Kasumi-1 (cell line): ENCODE data around the gene SLC41A1.
"Not testable (repeated sequence)": the region's sequence is repeated elsewhere in the genome, so short reads cannot be mapped to it uniquely, and the experiment has no call there.

Experiments
- DNase-seq, 2 experiments: peaks; one replicate each; lab custom pipeline; 2025; lab: John Stamatoyannopoulos, UW

SLC41A1 gene

GRCh38 chr1:205812878-205813754, at the start of gene SLC41A1:
Gene SLC41A1 (minus strand): TSS chr1:205813198. CDS start chr1:205810441, 2,757 bp downstream.
- DNase-seq = peak; percentile 89 to 91

DNA sequence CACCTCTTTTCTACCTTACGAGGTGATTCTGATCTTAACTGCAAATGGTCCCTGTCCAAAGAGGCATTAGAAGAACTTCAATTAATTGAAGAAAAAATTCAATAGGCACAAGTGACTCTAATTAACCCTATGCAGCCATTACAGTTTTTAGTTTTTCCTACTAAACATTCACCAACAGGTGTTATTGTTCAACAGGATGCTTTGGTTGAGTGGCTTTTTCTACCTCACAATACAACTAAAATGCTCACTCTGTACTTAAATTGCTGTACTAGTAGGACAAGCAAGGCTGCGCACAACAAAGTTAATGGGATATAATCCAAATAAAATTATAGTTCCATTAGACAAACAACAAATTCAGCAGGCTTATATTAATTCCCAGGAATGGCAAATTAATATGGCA, 48.5 kb upstream of the SLC41A1 start:
- DNase-seq = no peak

DNA sequence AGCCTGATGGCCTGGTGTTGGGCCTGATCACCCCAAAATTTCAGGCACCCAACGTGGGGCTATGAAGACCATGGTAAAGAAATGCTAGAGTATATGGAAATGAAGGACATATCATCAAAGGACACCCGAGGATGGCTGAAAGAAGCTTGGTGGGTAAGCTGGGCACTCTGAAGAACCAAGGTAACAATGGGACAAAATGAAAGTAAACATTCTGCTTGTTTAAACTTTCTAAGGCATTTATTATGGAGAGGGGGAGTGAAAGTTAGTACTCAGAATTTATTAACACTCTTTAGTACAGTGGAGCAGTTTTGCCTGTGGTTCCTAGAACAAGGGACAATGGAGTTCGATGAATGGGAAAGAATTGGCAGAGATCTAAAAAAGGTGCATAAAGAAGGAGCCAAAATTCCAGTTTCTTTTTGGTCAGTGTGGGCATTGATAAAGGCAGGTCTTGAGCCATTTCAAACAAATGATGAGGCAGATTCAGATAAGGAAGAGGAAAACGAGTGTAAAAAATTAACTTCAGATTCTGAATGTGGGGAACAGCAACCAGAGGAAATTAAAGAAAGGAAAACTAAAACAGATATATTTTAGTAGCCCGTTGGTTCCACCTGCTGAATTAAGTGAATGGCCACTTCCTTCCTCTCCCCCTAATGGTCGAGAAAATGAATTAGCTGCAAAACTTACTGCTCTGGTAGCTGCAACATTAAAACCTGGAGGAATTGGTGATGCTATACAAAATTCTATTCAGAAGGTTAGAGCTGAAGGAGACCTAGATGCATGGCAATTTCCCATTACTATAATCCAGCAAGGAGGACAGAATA, 45.4 kb upstream of the SLC41A1 start:
- no peak for DNase-seq

GRCh38 chr1:205857501-205857900, 44.5 kb upstream of the SLC41A1 start:
- not testable (repeated sequence) for DNase-seq

DNA sequence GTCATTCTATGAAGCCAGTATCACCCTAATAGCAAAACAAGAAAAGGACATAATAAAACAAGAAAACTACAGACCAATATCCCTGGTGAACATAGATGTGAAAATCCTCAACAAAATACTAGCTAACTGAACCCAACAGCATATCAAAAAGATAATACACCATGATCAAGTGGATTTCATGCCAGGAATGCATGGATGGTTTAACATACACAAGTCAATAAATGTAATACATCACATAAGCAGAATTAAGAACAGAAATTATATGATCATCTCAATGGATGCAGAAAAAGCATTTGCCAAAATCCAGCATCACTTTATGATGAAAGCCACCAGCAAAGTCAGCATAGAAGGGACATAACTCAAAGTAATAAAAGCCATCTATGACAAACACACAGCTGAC, 43.4 kb upstream of the SLC41A1 start:
- DNase-seq = no peak

DNA sequence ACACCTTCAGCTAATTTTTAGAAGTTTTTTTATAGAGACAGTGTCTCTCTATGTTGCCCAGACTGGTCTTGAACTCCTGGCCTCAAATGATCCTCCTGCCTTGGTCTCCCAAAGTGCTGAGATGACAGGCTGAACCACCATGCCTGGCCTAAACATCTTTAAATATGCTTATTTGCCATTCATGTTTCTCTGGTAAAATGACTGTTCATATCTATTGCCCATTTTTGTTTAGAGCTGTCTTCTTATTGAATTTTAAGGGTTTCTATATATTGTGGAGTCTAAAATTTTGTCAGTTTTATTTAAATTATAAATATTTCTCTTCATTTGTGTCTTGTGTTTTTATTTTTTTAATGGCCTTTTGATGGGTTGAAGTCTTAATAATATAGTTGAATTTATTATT, 40.0 kb upstream of the SLC41A1 start:
- no peak for DNase-seq

DNA sequence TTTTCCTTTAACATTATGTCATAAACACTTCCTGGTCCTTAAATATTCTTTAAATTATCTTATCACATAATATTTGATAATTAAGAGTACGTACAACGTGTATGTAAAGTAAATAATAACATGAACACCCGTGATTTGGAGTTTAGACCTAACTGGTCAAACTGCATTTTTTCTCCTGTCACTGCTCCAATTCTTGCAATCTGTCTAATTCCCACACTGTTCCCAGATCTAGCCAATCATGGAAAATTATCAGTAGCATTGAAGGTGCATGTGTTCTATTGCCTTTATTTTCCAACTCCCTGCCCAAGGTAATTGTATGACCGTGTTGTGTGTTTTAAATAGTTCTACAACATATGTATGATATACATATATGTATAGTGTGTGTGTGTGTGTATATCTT, 39.0 kb upstream of the SLC41A1 start:
- DNase-seq = no peak

DNA sequence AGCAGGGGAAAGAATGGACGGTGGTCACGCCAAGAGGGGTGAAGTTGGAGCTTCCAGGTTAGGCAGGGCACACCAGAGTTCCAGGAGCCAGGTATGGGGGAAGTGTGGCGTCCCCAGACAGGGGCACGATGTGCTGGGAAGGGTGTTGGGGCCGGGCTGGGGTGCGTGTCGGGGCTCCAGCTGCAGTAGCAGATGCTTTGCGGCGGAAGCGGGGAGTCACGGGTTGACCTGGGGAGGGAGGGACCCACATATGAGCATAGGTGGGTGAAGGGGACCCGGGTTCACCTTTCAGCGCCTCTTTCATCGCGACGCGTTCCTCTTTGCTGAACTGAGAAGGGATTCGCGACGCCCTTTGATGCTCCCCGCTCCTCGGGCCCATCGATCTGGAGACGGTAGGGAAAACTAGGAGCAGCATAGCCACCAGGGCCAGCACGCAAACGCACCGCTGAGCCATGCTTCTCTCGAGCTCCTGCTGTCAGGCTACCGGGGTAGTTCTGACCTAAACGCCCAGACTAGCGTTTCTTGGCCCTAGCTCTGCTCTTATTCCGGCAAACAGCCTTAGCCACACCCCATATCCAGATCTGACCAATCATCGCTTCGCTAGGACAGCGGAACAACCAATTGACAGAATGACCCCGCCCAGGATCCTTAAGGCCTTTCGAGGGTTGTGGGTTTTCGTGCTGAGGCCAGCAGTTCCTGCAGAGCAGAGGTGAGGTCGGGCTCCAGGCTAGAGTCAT, 36.8 kb upstream of the SLC41A1 start, which contains the start of gene PM20D1:
TSS of gene PM20D1 (minus strand) at position 514 of the 737 bp plus-strand sequence. CDS start at position 454, 60 bp downstream.
- DNase-seq = no peak

- DNase-seq = no peak
Observed at GRCh38 chr1:205843036-205843859, 30.2 kb upstream of the SLC41A1 start.

DNA sequence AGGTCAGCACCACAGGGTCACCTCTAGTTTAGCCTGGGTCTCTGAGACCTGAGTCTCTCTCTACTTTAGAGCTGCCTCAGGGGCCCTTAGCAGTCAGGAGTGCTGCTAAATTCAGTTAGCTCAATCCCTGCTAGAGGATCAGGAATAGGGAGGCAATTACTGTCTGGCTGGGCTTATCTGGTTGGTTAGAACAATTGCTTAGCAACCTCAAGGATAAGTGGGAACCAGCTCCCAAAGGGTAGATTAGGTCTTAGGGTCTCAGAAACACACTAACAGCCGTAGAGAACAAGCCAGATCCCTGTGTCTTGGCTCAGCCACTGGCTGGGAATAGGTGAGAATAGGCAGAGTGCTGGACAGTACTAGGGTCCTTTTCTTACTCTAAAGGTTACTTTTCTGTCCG, 29.2 kb upstream of the SLC41A1 start:
- no peak for DNase-seq

DNA sequence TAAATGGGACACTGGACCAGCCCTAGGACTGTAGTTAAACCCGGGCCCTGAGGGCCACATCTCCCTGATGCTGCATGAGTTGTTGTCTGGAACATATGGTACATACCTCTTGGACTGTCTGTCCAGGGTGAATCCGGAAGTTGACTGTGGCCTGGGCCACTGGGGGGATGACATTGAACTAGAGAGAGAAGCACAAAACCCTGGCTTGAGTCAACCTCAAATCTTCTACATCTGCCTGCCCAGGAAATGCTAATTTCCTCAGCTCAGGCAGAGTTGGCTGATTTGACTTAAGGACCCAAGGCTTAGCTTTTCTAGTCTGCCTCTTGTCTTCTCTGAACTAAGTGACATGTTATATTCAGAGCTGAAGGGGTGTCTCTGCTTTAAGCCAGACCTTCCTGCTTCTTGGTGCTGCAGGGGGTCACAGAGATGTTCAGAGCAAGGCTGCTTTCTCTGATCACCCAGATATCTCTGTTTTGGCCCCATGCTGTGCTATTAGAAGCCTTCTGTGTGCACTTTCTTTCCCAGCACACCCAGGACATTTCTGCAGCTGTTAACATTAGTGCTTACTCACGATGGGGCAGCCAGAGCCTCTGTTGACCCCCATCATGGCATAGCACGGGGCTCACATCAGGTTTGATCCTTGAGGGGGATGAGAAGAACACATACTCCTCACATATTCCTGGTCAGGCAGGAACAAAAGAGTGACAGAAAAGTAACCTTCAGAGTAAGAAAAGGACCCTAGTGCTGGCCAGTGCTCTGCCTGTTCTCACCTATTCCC, 27.3 kb upstream of the SLC41A1 start:
- peak; percentile 33 to 46 for DNase-seq

DNA sequence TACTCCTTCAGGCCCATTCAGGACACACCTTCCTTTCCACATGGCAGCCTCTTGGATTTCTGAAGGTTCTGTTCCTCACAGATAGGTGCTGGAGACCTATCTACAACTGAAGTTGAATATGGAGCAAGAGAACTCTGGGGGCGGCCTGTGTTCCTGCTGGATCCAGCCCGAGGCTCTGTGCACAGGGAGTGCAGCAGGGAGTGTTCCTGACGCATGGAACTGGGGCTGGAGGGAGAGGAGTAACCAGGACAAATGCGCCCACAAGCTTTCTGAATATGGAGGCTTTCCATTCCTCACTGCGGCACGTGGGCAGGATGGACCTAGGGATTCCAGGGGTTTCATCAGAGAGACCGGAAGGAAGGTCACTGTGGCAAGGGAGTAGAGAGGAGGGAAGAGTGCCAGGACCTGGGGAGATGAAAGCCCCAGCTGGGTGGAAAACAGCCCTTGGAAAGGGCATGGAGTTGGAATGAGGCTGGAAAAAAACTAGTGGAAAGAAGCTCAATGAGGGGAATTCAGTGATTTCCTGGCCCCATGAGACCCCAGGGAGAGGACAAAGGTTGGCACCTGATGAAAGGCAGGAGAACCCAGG, 24.5 kb upstream of the SLC41A1 start:
- no peak for DNase-seq

- no peak for DNase-seq
Observed at GRCh38 chr1:205834751-205835150, 21.8 kb upstream of the SLC41A1 start.

DNA sequence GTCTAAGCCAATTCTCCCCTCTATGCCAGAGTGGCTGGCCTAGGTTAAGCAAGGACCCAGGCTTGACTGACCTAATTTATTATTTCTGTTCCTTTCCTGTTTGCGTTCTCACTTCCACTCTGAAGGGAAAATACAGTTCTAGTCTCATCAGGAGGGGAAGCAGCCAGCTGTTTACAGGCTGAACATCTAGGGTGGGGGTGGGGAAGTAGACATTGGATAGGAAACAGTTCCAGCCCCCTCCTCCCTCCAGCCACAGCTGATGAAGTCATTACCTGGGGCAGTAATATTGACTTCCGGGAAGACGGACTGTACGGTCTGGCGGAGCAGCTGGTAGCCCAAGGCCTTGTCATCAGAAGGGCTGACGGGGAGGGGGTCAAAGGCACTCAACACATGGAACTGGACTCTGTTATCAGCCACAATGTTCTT, 19.3 kb upstream of the SLC41A1 start:
- DNase-seq = no peak

DNA sequence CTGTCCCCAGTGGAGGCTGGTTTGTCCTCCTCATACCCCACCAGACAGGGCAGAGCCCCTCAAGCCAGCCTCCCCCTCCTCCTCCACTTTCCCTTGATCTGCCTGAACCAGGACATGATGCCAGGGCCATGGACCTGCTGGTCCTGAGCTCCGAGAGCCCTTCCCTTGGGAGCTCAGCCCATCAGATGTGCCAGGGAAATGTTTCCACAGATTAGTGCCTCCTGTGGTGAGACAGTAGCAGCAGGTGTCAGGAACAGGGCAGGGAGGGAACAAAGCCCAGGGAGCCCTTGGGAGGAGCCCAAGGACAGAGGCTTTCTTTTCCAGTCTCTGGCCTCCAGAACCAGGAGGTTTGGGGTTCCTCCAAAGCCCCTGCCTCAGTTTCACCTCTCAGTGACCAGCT, 14.6 kb upstream of the SLC41A1 start:
- no peak for DNase-seq

GRCh38 chr1:205826995-205827394, 14.0 kb upstream of the SLC41A1 start:
- no peak for DNase-seq

DNA sequence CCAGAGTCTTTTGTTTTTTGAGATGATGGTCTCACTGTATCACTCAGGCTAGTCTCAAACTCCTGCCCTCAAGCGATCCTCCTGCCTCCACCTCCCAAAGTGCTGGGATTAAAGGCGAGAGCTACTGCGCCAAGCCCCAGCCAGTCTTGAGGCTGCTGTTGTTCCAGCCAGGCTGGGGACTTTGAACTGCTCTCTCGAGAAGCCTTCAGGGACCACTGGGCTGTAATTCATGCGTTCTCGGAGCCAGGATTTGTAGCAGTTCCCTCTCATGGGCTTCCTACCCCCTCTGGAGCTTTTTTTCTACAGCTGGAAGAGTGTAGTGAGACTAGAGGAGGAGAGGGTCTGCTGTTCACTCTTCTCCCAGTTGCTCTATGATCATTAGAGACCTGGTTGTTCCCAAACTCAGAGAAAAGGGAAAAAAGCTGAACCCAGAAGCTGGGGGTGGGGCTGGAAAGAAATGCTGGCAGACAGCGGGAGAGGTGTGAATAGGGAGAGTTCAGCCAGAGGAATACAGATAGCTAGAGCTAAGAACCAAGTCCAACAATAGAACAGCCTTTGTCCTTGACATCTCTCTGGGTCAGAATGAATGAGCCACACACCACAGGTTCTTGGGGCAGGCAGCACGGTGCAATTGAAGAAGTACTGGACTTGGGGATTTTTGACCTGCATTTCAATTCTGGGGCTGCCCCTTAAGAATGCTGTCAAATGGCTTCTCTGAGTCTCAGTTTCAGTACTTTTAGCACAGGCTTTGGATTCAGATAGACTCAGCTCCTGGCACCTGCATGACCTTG, 13.2 kb upstream of the SLC41A1 start:
- DNase-seq = no peak

DNA sequence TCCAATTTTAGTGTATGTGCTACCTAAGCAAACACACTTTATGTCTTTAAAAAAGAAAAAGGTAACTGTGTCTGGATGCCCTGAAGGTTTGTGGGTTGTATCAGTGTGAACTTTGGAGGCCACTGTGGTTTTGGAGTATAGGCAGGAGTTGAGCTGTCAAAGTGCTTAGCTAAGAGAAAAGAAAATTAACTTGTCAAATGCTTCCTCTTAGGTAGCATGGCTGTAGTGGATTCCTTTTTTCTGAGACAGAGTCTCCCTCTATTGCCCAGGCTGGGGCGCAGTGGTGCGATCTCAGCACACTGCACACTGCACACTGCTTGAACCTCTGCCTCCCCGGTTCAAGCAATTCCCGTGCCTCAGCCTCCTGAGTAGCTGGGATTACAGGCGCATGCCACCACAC, 11.2 kb upstream of the SLC41A1 start:
- DNase-seq = peak in 1 of 2 experiments; percentile 9

GRCh38 chr1:205823260-205823659, 10.3 kb upstream of the SLC41A1 start:
- not testable (repeated sequence) for DNase-seq
